Keratinocyte (primary cell): ENCODE measurements around the gene ELMOD1. TPM values are rescaled to one million over a fixed set of nuclear protein-coding genes. Genes with fewer than 3 reads are reported as not detected.

Experiments used
- DNase-seq: peaks from one replicate; pipeline ENCODE4 v3.0.0-alpha.2; 2011; ENCODE audit warnings: low read depth, missing footprints, low spot score
- FAIRE-seq: peaks from 2 replicates; lab custom pipeline; 2011; peaks lifted over from hg19 to GRCh38; lab: Jason Lieb, UNC
- H2AFZ ChIP-seq: 2 replicates; pipeline ENCODE4 v1.6.0; 2012; ENCODE audit warnings: low read length, control low read depth, inconsistent platforms; ENCODE audit not compliant: control insufficient read depth
- H3K27ac ChIP-seq: 2 replicates; pipeline ENCODE4 v1.5.1; 2011; ENCODE audit warnings: low read length; ENCODE audit not compliant: control insufficient read depth, insufficient read depth
- H3K27me3 ChIP-seq: 3 replicates; pipeline ENCODE4 v1.6.0; 2011; ENCODE audit warnings: low read length; ENCODE audit not compliant: control insufficient read depth, insufficient read depth; ENCODE audit errors: extremely low read depth
- H3K36me3 ChIP-seq, 2 experiments: 2 replicates in 1 of 2; 3 replicates in 1 of 2; pipeline ENCODE4 v1.5.1; 2011; ENCODE audit warnings: low read length in 2 of 2, mild to moderate bottlenecking in 1 of 2; ENCODE audit not compliant: control insufficient read depth in 2 of 2, insufficient read depth in 2 of 2; ENCODE audit errors: extremely low read depth in 1 of 2
- H3K4me1 ChIP-seq: 3 replicates; pipeline ENCODE4 v1.5.1; 2011; ENCODE audit warnings: low read length; ENCODE audit not compliant: control insufficient read depth, insufficient read depth; ENCODE audit errors: extremely low read depth
- H3K4me2 ChIP-seq: 3 replicates; pipeline ENCODE4 v1.6.0; 2011; ENCODE audit warnings: low read depth, low read length; ENCODE audit not compliant: control insufficient read depth, insufficient read depth; ENCODE audit errors: extremely low read depth
- H3K4me3 ChIP-seq, 3 experiments: fragments of 200-600 bp in 1 of 3; sonication (generic) in 1 of 3; 2 replicates in 2 of 3; 3 replicates in 1 of 3; pipeline ENCODE4 v1.5.1; 2011 to 2016; ENCODE audit warnings: low read length in 3 of 3, mild to moderate bottlenecking in 3 of 3, control low read depth in 2 of 3, inconsistent platforms in 1 of 3, low read depth in 1 of 3, mixed read lengths in 1 of 3, mixed run types in 1 of 3, moderate library complexity in 1 of 3; ENCODE audit not compliant: control insufficient read depth in 2 of 3, insufficient read depth in 2 of 3; ENCODE audit errors: extremely low read depth in 1 of 3
- H3K79me2 ChIP-seq: 2 replicates; pipeline ENCODE4 v1.6.0; 2012; ENCODE audit warnings: low read length; ENCODE audit not compliant: control insufficient read depth, insufficient read depth
- H3K9ac ChIP-seq: 3 replicates; pipeline ENCODE4 v1.6.0; 2011; ENCODE audit warnings: low read length; ENCODE audit not compliant: control insufficient read depth, insufficient read depth; ENCODE audit errors: extremely low read depth
- H3K9me1 ChIP-seq: 3 replicates; pipeline ENCODE4 v1.6.0; 2011; ENCODE audit warnings: low read length; ENCODE audit not compliant: control insufficient read depth, insufficient read depth; ENCODE audit errors: extremely low read depth
- H3K9me3 ChIP-seq: 2 replicates; pipeline ENCODE4 v1.5.1; 2012; ENCODE audit warnings: low read depth, low read length; ENCODE audit not compliant: control insufficient read depth
- H4K20me1 ChIP-seq: 3 replicates; pipeline ENCODE4 v1.6.0; 2011; ENCODE audit warnings: low read length; ENCODE audit not compliant: control insufficient read depth, insufficient read depth; ENCODE audit errors: extremely low read depth
- CTCF ChIP-seq, 3 experiments: IDR thresholded peaks in 1 of 3; conservative IDR thresholded peaks in 1 of 3; optimal IDR thresholded peaks in 1 of 3; 2 replicates in 2 of 3; 3 replicates in 1 of 3; pipeline versions ENCODE3 to v1.5.1; 2011; ENCODE audit warnings: low read length in 3 of 3, mild to moderate bottlenecking in 3 of 3, moderate library complexity in 2 of 3, control low read depth in 1 of 3, inconsistent platforms in 1 of 3; ENCODE audit not compliant: insufficient read depth in 2 of 3; ENCODE audit errors: extremely low read depth in 1 of 3
- EZH2 ChIP-seq: IDR thresholded peaks from one replicate; pipeline ENCODE4 v1.6.1; 2012; ENCODE audit warnings: inconsistent platforms, mild to moderate bottlenecking, low read length, moderate library complexity
- dilution Hi-C: fragments of 300-500 bp; cut with MboI; formaldehyde crosslinking; loops from one replicate; pipeline ENCODE4 v1.7.0; 2020; ENCODE audit warnings: low sequenced_read_pairs; ENCODE audit not compliant: extremely low pct_ligation_motif_present
- polyA plus RNA-seq, 5 experiments: library from polyadenylated mRNA; depleted of rRNA in 3 of 5; stranded (reverse) in 3 of 5; stranded (forward) in 1 of 5; unstranded in 1 of 5; fragments of >200 nt; gene quantifications; 1 replicate in 1 of 5; 2 replicates in 3 of 5; 3 replicates in 1 of 5; pipeline versions ENCODE4 v1.2.1 to v1.2.3, GENCODE V29; 2011 to 2012; ENCODE audit warnings: missing spikeins in 2 of 5, low read depth in 1 of 5, low replicate concordance in 1 of 5

The ELMOD1 gene
- polyA plus RNA-seq, 1 donor (not counting 4 experiments of a cell fraction or from before 2014, with no cell fraction given): 0.63 TPM

- Histone ChIP-seq H4K20me1 (no peaks in the 10 kb centered on the region), H3K27me3 (no peaks in the 10 kb centered on the region), H3K9me3 (no peaks in the 10 kb centered on the region), H3K79me2 (no peaks in the 10 kb centered on the region), H3K4me2 (no peak overlapping the region), H3K9me1 (no peaks in the 10 kb centered on the region), H3K4me1 (peaks cover 14% of the 10 kb centered on the region), H3K4me3 (no peak overlapping the region), H2AFZ (no peak overlapping the region), H3K9ac (no peak overlapping the region), H3K36me3 (peaks cover 0 to 3% of the 10 kb centered on the region in 2 experiments), H3K27ac (no peak overlapping the region)
- DNase-seq: no peak
- no peak for FAIRE-seq
- TF ChIP-seq EZH2 (no peak), CTCF (optimal IDR thresholded peaks at IDR 0.05 in 1 of 3, IDR thresholded peaks at IDR 0.05 in 1 of 3, conservative IDR thresholded peaks at IDR 0.05 in 1 of 3; ENCODE audit: extremely low read depth in 1 of 3, insufficient read depth in 2 of 3, low read length in 3 of 3) (no peak)
- dilution Hi-C loops: no loop called here
These were observed 41.0 kb upstream of the ELMOD1 start for GRCh38 chr11:107549954-107550285.

GRCh38 chr11:107550304-107550703 lies 40.6 kb upstream of the ELMOD1 start:
- Histone ChIP-seq H4K20me1 (no peaks in the 10 kb centered on the region), H3K9me3 (no peaks in the 10 kb centered on the region), H3K36me3 (peaks cover 0 to 3% of the 10 kb centered on the region in 2 experiments), H3K27ac (no peak overlapping the region), H3K27me3 (no peaks in the 10 kb centered on the region), H3K4me2 (no peak overlapping the region), H3K9ac (no peak overlapping the region), H3K4me3 (no peak overlapping the region), H3K4me1 (peaks cover 11% of the 10 kb centered on the region), H3K9me1 (no peaks in the 10 kb centered on the region), H3K79me2 (no peaks in the 10 kb centered on the region), H2AFZ (no peak overlapping the region)
- no peak for FAIRE-seq
- TF ChIP-seq CTCF (optimal IDR thresholded peaks at IDR 0.05 in 1 of 3, IDR thresholded peaks at IDR 0.05 in 1 of 3, conservative IDR thresholded peaks at IDR 0.05 in 1 of 3; ENCODE audit: extremely low read depth in 1 of 3, insufficient read depth in 2 of 3, low read length in 3 of 3) (no peak), EZH2 (no peak)
- DNase-seq: no peak
- dilution Hi-C loops: no loop called here
